Measurements from ENCODE around the gene OSBPL7.

OSBPL7 gene

DNA sequence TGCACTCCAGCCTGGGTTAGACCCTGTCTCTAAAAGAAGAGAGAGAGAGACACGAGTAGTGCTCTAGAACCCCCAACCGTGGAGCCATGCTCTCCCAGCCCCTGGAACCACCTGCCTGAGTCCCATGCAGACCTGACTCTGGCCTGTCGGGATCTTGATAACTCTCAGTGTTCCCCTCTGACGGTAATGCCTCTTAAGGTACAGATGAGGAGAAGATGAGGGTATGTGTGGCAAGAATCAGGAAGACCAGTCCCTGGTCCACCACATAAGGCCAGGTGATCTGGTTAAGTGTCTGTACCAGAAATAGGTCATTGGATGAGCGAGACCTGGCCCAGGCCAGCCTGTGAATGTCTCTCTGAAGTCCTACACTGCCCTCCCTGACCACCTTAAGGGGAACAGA is 18.4 kb downstream of the OSBPL7 start:
- TF ChIP-seq TAF1 (IDR thresholded peaks at IDR 0.05; ENCODE audit: borderline replicate concordance, insufficient read depth, low read length) (no peak), POLR2AphosphoS5 (IDR thresholded peaks at IDR 0.05; ENCODE audit: low read depth, low read length) (no peak), SIN3A (IDR thresholded peaks at IDR 0.05; ENCODE audit: borderline replicate concordance, insufficient read depth, low read length) (no peak), FOXP2 (optimal IDR thresholded peaks at IDR 0.05; ENCODE audit: borderline replicate concordance, extremely low read depth, extremely low read length, insufficient read depth) (no peak)
- TF ChIP-seq, protein P1, sequence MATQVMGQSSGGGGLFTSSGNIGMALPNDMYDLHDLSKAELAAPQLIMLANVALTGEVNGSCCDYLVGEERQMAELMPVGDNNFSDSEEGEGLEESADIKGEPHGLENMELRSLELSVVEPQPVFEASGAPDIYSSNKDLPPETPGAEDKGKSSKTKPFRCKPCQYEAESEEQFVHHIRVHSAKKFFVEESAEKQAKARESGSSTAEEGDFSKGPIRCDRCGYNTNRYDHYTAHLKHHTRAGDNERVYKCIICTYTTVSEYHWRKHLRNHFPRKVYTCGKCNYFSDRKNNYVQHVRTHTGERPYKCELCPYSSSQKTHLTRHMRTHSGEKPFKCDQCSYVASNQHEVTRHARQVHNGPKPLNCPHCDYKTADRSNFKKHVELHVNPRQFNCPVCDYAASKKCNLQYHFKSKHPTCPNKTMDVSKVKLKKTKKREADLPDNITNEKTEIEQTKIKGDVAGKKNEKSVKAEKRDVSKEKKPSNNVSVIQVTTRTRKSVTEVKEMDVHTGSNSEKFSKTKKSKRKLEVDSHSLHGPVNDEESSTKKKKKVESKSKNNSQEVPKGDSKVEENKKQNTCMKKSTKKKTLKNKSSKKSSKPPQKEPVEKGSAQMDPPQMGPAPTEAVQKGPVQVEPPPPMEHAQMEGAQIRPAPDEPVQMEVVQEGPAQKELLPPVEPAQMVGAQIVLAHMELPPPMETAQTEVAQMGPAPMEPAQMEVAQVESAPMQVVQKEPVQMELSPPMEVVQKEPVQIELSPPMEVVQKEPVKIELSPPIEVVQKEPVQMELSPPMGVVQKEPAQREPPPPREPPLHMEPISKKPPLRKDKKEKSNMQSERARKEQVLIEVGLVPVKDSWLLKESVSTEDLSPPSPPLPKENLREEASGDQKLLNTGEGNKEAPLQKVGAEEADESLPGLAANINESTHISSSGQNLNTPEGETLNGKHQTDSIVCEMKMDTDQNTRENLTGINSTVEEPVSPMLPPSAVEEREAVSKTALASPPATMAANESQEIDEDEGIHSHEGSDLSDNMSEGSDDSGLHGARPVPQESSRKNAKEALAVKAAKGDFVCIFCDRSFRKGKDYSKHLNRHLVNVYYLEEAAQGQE (IDR thresholded peaks at IDR 0.05; ENCODE audit: insufficient read depth in 1 of 2, low read depth in 2 of 2, low read length in 2 of 2), result no peak

DNA sequence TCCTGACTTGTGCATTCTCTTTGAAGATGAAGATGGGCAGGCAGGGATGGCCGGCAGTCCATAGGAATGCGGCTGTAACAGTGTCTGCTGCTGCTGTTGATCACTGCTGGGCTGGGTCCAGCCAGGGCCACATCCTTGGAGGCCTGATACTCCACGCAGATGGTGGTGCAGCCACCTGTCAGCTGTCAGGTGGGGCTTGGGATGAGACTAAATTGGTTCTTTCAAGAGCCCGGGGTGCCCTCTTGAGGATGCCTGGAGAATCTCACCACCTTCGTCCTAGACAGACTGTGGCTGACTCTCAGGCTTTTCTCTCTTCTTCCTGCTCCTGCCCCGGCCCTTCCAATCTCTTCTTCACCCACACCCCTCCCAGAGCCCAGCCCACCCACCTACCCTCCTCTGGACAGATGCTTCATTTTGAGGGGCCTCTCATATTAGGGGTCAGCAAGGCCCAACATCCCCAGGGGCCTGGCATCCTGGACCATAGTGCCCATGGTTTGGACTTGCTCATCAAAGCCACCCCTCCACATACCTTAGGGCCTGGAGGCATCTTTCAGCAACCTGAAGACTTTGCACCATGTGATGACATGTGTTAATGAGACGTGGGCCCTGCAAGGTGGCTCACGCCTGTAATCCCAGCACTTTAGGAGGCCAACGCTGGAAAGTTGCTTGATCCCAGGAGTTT is 19.1 kb downstream of the OSBPL7 start:
- TF ChIP-seq POLR2AphosphoS5 (IDR thresholded peaks at IDR 0.05; ENCODE audit: low read depth, low read length) (no peak), FOXP2 (optimal IDR thresholded peaks at IDR 0.05; ENCODE audit: borderline replicate concordance, extremely low read depth, extremely low read length, insufficient read depth) (no peak), SIN3A (IDR thresholded peaks at IDR 0.05; ENCODE audit: borderline replicate concordance, insufficient read depth, low read length) (no peak), TAF1 (IDR thresholded peaks at IDR 0.05; ENCODE audit: borderline replicate concordance, insufficient read depth, low read length) (no peak)
- TF ChIP-seq, protein P1 (IDR thresholded peaks at IDR 0.05; ENCODE audit: insufficient read depth in 1 of 2, low read depth in 2 of 2, low read length in 2 of 2), result no peak

DNA sequence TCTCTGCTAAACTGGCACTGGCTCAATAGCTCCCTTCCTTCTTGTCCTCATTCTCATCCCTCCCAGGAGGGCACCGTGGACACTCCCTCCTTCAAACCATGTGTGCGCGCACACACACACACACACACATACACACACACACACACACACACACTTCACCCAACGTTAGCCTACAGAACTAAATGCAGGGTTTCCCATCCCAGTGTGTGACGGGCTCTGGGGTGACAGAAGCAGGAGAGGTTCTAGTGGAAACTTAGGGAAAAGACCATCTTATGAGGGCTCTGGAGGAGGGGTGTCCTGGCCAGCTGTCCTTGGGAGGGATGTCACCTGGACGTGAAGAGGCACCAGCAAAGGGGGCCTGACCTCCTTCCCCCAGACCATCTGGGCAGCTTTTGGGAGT is 19.7 kb downstream of the OSBPL7 start:
- TF ChIP-seq SIN3A (IDR thresholded peaks at IDR 0.05; ENCODE audit: borderline replicate concordance, insufficient read depth, low read length) (no peak), TAF1 (IDR thresholded peaks at IDR 0.05; ENCODE audit: borderline replicate concordance, insufficient read depth, low read length) (no peak), FOXP2 (optimal IDR thresholded peaks at IDR 0.05; ENCODE audit: borderline replicate concordance, extremely low read depth, extremely low read length, insufficient read depth) (no peak), POLR2AphosphoS5 (IDR thresholded peaks at IDR 0.05; ENCODE audit: low read depth, low read length) (no peak)
- TF ChIP-seq, protein P1 (IDR thresholded peaks at IDR 0.05; ENCODE audit: insufficient read depth in 1 of 2, low read depth in 2 of 2, low read length in 2 of 2), result no peak

DNA sequence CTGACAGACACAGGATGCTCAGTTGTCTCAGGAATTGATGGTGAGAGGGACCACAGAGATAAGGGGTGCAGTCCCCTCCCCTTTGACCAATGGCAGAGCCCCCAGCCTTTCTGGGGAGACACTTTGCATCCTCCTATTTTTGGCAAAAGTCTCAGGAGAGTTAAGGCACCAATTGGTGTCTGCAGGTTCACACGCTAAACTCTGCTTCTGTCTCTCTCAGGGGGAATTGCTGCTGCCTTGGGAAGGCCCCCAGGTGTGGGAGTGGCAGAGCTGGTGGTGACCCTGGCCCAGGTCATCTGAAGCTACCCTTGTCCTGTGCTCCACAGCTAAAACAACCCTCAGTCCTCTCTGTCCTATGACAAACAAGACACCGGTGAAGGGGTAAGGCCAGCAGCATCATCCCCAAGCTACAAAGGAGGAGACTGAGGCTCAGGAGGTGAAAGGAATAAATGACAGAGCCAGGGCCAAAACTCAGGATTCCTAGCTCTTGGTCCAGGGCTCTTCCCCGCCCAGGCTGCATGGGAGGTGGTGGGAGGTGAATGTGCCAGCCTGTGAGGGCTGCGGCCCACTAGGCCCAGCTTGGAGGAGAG is 20.3 kb downstream of the OSBPL7 start:
- TF ChIP-seq, protein P1 (IDR thresholded peaks at IDR 0.05; ENCODE audit: insufficient read depth in 1 of 2, low read depth in 2 of 2, low read length in 2 of 2), result no peak
- TF ChIP-seq TAF1 (IDR thresholded peaks at IDR 0.05; ENCODE audit: borderline replicate concordance, insufficient read depth, low read length) (no peak), FOXP2 (optimal IDR thresholded peaks at IDR 0.05; ENCODE audit: borderline replicate concordance, extremely low read depth, extremely low read length, insufficient read depth) (no peak), POLR2AphosphoS5 (IDR thresholded peaks at IDR 0.05; ENCODE audit: low read depth, low read length) (no peak), SIN3A (IDR thresholded peaks at IDR 0.05; ENCODE audit: borderline replicate concordance, insufficient read depth, low read length) (no peak)
